ENCODE results near the gene OPN3. TPM values are rescaled to one million over a fixed set of nuclear protein-coding genes. Genes with fewer than 3 reads are reported as not detected.

Gene OPN3
- total RNA-seq, 1 experiment from 2014 or later: 45.6 TPM

GRCh38 chr1:241635556-241636152 is 4.5 kb downstream of the OPN3 start:
- Mint-ChIP-seq H3K36me3 (ENCODE audit: insufficient read depth, unreplicated experiment) (peaks cover 70% of the 10 kb centered on the region), H3K27me3 (ENCODE audit: insufficient read depth, unreplicated experiment) (no peaks in the 10 kb centered on the region), H3K4me1 (ENCODE audit: insufficient read depth, unreplicated experiment) (peaks cover 64% of the 10 kb centered on the region), H3K4me3 (ENCODE audit: unreplicated experiment) (no peak overlapping the region), H3K27ac (ENCODE audit: low read depth, unreplicated experiment) (no peak overlapping the region), H3K9me3 (ENCODE audit: unreplicated experiment) (no peaks in the 10 kb centered on the region)
- intact Hi-C loops (cut with micrococcal nuclease): no loop called here
- BruUV-seq (replicated peaks): no TSS peak
- TF ChIP-seq CTCF (IDR thresholded peaks at IDR 0.05; ENCODE audit: unreplicated experiment): no peak
- ChIA-PET CTCF (interaction anchor here (0.8 to 7.1 kb wide), 11 partner anchors 8 to 203 kb away, joined by 3 to 69 read pairs (median 4); no protein-coding TSS in a partner anchor), POLR2A (interaction anchor here (0.6 to 4.4 kb wide), 5 partner anchors 23 to 1596 kb away, joined by 3 to 50 read pairs (median 3); partner anchors contain the start of gene EXO1)
- no peak for DNase-seq (ENCODE audit: unreplicated experiment)

- POLR2A ChIA-PET: interaction anchor here (0.6 to 1.8 kb wide), 11 partner anchors 8 to 1622 kb away, joined by 3 to 5 read pairs (median 3); partner anchors contain the start of genes CEP170, EXO1, FH and SDCCAG8
- peaks cover 85% of the 10 kb centered on the region for H3K36me3 Mint-ChIP-seq (ENCODE audit: insufficient read depth, unreplicated experiment)
- DNase-seq (ENCODE audit: unreplicated experiment): no peak
These were observed 7.2 kb downstream of the OPN3 start for GRCh38 chr1:241632987-241633386.

GRCh38 chr1:241631674-241632073 is 8.5 kb downstream of the OPN3 start:
- no peak for TF ChIP-seq CTCF (IDR thresholded peaks at IDR 0.05; ENCODE audit: unreplicated experiment)
- intact Hi-C loops (cut with micrococcal nuclease): no loop called here
- Mint-ChIP-seq H3K9me3 (ENCODE audit: unreplicated experiment) (no peaks in the 10 kb centered on the region), H3K27me3 (ENCODE audit: insufficient read depth, unreplicated experiment) (no peaks in the 10 kb centered on the region), H3K36me3 (ENCODE audit: insufficient read depth, unreplicated experiment) (peaks cover 95% of the 10 kb centered on the region), H3K4me1 (ENCODE audit: insufficient read depth, unreplicated experiment) (peaks cover 65% of the 10 kb centered on the region), H3K4me3 (ENCODE audit: unreplicated experiment) (no peak overlapping the region), H3K27ac (ENCODE audit: low read depth, unreplicated experiment) (peak overlapping the region; percentile 52)
- no peak for DNase-seq (ENCODE audit: unreplicated experiment)
- CTCF ChIA-PET: interaction anchor here (1.2 kb wide), 1 partner anchor 20 kb away, joined by 6 read pairs; no protein-coding TSS in a partner anchor
- no TSS peak for BruUV-seq (replicated peaks)
- POLR2A ChIA-PET: interaction anchor here (0.8 to 1.7 kb wide), 3 partner anchors 9 to 151 kb away, joined by 3 to 4 read pairs (median 3); partner anchors contain the start of genes CHML and OPN3

More at GRCh38 chr1:241632987-241633386, 7.2 kb downstream of the OPN3 start:
- intact Hi-C loops (cut with micrococcal nuclease): no loop called here
- Mint-ChIP-seq H3K4me1 (ENCODE audit: insufficient read depth, unreplicated experiment) (peaks cover 75% of the 10 kb centered on the region), H3K27me3 (ENCODE audit: insufficient read depth, unreplicated experiment) (no peaks in the 10 kb centered on the region), H3K27ac (ENCODE audit: low read depth, unreplicated experiment) (no peak overlapping the region), H3K4me3 (ENCODE audit: unreplicated experiment) (no peak overlapping the region), H3K9me3 (ENCODE audit: unreplicated experiment) (no peaks in the 10 kb centered on the region)
- CTCF ChIA-PET: interaction anchor here (0.7 to 7.1 kb wide), 11 partner anchors 22 to 745 kb away, joined by 3 to 69 read pairs (median 4); no protein-coding TSS in a partner anchor
- TF ChIP-seq CTCF (IDR thresholded peaks at IDR 0.05; ENCODE audit: unreplicated experiment): no peak
- BruUV-seq (replicated peaks): no TSS peak

- Mint-ChIP-seq H3K27me3 (ENCODE audit: insufficient read depth, unreplicated experiment) (no peaks in the 10 kb centered on the region), H3K4me3 (ENCODE audit: unreplicated experiment) (no peak overlapping the region), H3K27ac (ENCODE audit: low read depth, unreplicated experiment) (peak overlapping the region; percentile 52), H3K4me1 (ENCODE audit: insufficient read depth, unreplicated experiment) (peaks cover 60% of the 10 kb centered on the region), H3K9me3 (ENCODE audit: unreplicated experiment) (no peaks in the 10 kb centered on the region), H3K36me3 (ENCODE audit: insufficient read depth, unreplicated experiment) (peaks cover 92% of the 10 kb centered on the region)
- intact Hi-C loops (cut with micrococcal nuclease): no loop called here
- no peak for DNase-seq (ENCODE audit: unreplicated experiment)
- BruUV-seq (replicated peaks): no TSS peak
- TF ChIP-seq CTCF (IDR thresholded peaks at IDR 0.05; ENCODE audit: unreplicated experiment): no peak
- POLR2A ChIA-PET: no interaction called here
- CTCF ChIA-PET: interaction anchor here (1.2 kb wide), 1 partner anchor 20 kb away, joined by 6 read pairs; no protein-coding TSS in a partner anchor
These were observed 9.3 kb downstream of the OPN3 start for GRCh38 chr1:241630899-241631298.

Measured in MCF 10A (cell line).